A375 (cell line): ENCODE data around the gene DNAJC5G. TPM values are rescaled to one million over a fixed set of nuclear protein-coding genes. Genes with fewer than 3 reads are reported as not detected.

Experiments used
- total RNA-seq: library from RNA; depleted of rRNA; stranded (reverse); fragments of >200 nt; shearing (Covaris generic); gene quantifications from 2 replicates; pipeline ENCODE4 v1.2.3, GENCODE V29; 2014; rRNA removed

Gene DNAJC5G, protein sequence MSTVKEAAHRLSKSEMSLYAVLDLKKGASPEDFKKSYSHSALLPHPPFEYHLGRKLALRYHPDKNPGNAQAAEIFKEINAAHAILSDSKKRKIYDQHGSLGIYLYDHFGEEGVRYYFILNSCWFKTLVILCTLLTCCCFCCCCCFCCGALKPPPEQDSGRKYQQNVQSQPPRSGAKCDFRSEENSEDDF
- total RNA-seq: not detected in 2 replicates

DNA sequence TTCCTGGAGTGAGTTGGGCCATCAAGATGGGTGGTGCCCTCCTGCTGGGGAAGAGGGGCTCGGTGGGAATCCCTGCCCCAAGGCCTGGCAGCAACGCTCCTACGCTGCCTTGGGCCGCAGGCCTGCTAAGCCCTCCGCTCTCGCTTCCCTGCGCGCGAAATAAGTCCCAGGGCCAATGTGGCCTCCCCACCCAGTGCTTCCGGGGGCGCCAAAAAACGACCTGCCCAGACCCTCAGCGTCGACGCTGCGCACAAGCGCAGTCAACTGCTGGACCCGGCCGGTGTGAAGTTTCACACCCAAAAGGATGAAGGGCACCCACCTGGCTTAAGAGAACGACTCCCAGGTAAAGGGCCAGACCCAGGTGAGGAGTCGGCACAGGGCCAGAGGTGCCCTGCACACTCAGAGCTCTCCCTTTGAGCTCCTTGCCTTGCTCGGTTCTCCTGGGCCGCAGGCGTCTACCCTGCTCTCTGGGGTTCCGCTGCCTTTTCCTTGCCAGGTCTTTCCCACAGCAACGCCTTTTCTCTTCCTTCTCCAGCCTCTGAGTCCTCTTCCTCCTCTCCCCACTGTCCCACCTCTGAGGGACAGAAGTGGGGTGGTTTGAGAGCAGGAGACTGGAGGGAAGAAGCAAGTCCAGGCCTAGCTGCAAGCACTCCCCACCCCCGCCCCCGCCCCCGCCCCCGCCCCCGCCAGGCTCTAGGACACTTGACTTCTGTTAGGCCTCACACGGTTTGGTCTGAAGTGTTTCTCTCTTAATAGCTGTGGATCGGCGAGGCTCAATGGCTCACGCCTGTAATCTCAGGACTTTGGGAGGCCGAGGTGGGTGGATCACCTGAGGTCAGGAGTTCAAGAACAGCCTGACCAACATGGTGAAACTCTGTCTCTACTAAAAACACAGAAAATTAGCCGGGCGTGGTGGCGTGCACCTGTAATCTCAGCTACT, at the start of gene DNAJC5G:
DNAJC5G (plus strand) TSS at position 223 of the 940 bp plus-strand sequence. CDS start 1,296 bp downstream, outside the sequence.

DNA sequence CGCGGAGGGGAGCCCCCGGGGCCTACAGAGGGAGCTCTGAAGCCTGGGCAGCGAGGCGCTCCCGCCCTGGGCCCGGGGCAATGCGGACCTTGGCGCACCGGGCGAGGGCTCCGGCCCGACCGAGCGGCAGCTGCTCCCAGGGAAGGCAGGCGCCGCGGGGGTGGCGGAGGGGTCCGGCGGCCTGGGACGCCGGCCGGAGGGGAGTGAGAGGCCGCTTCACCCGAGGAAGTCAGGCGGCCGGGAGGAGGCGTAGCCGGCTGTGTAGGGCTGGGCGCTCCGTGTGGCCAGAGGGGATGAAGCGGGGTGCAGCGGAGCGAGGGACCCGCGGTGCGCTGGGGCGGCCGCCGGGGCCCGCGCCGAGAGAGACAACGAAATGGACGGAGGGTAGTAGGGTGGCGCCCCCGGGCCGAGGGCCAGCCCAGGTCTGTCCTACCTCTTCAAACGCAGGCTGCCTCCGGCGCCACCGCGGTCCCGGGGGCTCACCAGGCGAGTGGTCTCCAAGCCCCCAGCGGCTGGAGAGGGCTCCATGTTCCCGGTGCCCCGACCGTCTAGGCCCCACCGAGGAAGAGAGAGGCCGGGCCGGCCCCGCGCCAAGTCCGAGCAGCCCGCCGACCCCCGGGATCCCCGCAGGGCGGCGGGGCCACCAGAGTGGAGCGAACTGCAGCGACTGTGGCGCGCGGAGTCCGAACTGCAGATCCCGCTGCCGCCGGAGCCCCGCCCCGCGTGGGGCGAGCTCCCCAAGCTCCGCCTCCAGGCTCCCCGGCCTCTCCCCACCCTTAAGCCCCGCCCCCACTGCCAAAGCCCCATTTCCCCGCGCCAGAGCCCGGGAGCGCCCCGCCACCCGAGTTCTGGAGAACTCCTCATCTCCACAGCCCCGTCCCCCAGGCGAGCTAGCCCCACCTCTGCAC, 12.6 kb upstream of the DNAJC5G start, which contains the start of gene SLC30A3:
SLC30A3 (minus strand) TSS at position 669 of the 908 bp plus-strand sequence; CDS start at position 528, 141 bp downstream.

DNA sequence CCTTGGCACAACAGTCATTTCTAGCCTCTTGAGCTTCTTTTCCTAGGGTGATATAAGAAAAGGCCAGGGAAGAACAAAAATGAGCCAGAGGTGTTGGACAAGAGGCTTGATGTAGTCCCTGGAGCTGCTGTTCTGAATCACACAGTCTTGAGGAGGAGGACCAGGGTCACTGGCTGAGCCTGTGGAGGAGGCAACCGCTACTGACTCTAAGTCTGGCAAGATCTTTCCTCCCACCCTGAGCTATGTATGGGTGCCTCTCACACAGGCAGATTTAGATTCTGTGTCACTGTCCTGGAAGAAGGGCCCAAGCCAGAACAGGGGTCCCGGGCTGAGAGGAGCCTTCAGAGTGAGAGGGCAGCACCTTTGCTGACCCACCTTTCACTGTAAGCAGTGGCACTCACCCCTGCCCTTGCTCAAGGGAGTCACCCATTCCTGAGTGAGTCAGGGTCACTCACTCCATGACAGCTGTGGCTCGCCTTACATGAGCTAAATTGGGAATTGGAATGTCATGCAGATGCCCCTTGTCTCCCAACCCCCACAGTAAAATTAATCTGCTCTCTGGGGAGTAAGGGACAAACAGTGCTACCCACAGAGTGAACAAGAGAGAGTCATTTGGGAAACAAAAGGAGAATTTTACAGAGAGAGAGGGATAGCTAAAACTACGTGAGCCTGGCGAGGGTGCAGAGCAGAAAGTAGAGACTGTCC, 6.8 kb downstream of the DNAJC5G start, which contains the start of gene TRIM54:
TRIM54 (plus strand) TSS at position 575 of the 705 bp plus-strand sequence. CDS start 303 bp downstream, outside the sequence.

DNA sequence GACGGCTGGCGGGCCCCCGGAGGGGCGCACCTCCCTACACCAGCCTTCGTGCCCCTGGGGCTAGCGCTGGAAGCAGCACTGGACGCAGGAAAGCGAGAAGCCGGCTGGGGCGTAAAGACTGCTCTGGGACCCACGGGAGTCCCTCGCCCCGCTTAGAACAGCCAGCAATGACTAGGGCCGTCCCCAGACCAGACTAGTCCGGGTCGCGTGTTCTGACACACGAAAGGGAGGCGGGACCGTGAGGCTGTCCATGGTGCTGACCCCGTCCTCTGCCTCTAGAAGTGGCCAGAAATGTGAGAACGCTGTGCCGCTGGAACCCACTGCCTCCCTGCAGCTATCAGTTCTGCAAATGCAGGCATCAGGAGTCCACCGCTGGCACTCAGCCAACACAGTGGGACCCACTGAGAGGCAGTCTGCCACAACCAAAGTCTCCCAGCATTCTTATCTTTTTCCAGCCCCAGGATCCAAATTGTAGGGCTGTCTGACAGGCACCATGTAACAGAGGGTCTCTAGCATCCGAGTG, 33.2 kb downstream of the DNAJC5G start, which contains the start of gene UCN:
UCN (minus strand) TSS at position 87 of the 523 bp plus-strand sequence. CDS start 550 bp downstream, outside the sequence.

DNA sequence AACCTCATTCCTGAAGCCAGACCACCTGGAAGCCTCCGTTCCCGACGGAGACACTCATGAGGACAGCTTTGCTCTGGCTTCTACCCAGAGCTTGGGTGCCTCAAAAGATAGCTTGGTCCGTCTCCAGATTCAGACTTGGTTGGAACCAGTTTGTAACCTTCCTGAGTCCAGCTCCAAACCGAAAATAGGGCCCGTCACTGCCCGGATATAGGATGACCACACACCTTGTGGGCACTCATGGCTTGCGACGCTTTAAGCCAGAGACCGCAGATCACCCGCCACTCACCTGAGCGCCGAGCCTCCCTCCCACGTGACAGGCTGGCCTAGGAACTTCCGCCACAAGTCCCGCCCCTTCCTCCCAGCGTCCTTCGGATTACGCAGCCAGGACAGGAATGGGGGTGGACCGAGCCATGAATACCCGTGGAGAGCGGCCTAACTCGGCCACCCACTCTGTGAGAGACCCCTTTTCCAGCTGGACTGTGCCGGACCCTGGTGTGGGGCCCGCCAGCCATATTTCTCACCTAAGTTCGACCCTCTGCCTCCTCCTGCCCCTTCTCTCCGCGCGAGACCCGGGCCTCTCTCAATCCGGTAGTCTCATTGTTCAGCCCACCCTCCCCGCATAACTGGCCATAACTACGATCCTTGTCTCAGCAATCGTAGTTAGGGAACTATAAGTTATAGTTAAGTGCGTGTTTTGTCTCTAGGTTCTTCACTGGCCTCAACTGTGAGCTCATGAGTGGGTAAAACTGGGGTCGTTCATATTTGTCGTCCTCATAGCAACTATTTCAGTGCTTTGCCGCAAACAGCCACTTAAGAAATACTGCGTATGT, 47.7 kb downstream of the DNAJC5G start, which contains the start of gene MPV17:
MPV17 (minus strand) TSS at position 332 of the 830 bp plus-strand sequence. CDS start 580 bp downstream, outside the sequence.

Other genes starting within 250 kb of the DNAJC5G start
- 38.3 and 48.0 TPM in 2 replicates for gene TMEM214, start 242.5 kb upstream of the DNAJC5G start, total RNA-seq
- gene AGBL5, start 223.8 kb upstream of the DNAJC5G start, total RNA-seq: 22.2 and 25.4 TPM in 2 replicates
- 146 and 169 TPM in 2 replicates for gene OST4, start 203.8 kb upstream of the DNAJC5G start, total RNA-seq
- gene EMILIN1, start 196.8 kb upstream of the DNAJC5G start, total RNA-seq: 88.5 and 90.6 TPM in 2 replicates
- 4.5 and 6.0 TPM in 2 replicates for gene KHK, start 188.7 kb upstream of the DNAJC5G start, total RNA-seq
- gene CGREF1, start 156.3 kb upstream of the DNAJC5G start, total RNA-seq: 19.0 and 23.2 TPM in 2 replicates
- 0.30 and 0.53 TPM in 2 replicates for gene ABHD1, start 151.6 kb upstream of the DNAJC5G start, total RNA-seq
- gene PREB, start 140.8 kb upstream of the DNAJC5G start, total RNA-seq: 53.7 and 60.9 TPM in 2 replicates
- not detected in 2 replicates for gene PRR30, start 136.0 kb upstream of the DNAJC5G start, total RNA-seq
- gene TCF23, start 126.4 kb upstream of the DNAJC5G start, total RNA-seq: not detected in 2 replicates
- gene ATRAID, start 63.4 kb upstream of the DNAJC5G start, total RNA-seq: 107 and 130 TPM in 2 replicates
- gene SLC5A6, start 63.2 kb upstream of the DNAJC5G start, total RNA-seq: 44.8 and 48.4 TPM in 2 replicates
- gene CAD, start 58.1 kb upstream of the DNAJC5G start, total RNA-seq: 57.4 and 66.2 TPM in 2 replicates
- gene SLC30A3, start 12.4 kb upstream of the DNAJC5G start, total RNA-seq: 0.66 and 1.2 TPM in 2 replicates
- gene TRIM54, start 7.0 kb downstream of the DNAJC5G start, total RNA-seq: 0.05 TPM in 1 of 2 replicates, not detected in the other
- gene UCN, start 33.0 kb downstream of the DNAJC5G start, total RNA-seq: 6.6 and 9.2 TPM in 2 replicates
- 89.7 and 100 TPM in 2 replicates for gene MPV17, start 47.7 kb downstream of the DNAJC5G start, total RNA-seq
- 55.7 and 61.9 TPM in 2 replicates for gene GTF3C2, start 81.3 kb downstream of the DNAJC5G start, total RNA-seq
- 33.2 and 38.4 TPM in 2 replicates for gene EIF2B4, start 94.9 kb downstream of the DNAJC5G start, total RNA-seq
- 119 and 144 TPM in 2 replicates for gene SNX17, start 95.2 kb downstream of the DNAJC5G start, total RNA-seq
- gene ZNF513, start 105.3 kb downstream of the DNAJC5G start, total RNA-seq: 22.8 and 24.3 TPM in 2 replicates
- 165 and 169 TPM in 2 replicates for gene PPM1G, start 134.2 kb downstream of the DNAJC5G start, total RNA-seq
- 67.3 and 72.5 TPM in 2 replicates for gene NRBP1, start 153.2 kb downstream of the DNAJC5G start, total RNA-seq
- 0.60 TPM in 1 of 2 replicates, not detected in the other for gene KRTCAP3, start 166.9 kb downstream of the DNAJC5G start, total RNA-seq
- 26.5 and 29.8 TPM in 2 replicates for gene IFT172, start 214.3 kb downstream of the DNAJC5G start, total RNA-seq
- gene FNDC4, start 219.8 kb downstream of the DNAJC5G start, total RNA-seq: 3.2 and 3.8 TPM in 2 replicates
- not detected in 2 replicates for gene GCKR, start 221.4 kb downstream of the DNAJC5G start, total RNA-seq